Measurements from ENCODE around the gene NRG3. TPM values are rescaled to one million over a fixed set of nuclear protein-coding genes. Genes with fewer than 3 reads are reported as not detected.
A peak's percentile ranks its signal among the peaks of the same experiment; 100 is the strongest.

Gene NRG3
- total RNA-seq, 1 donor from 2014 or later, result 2.3 TPM

GRCh38 chr10:82221056-82221455 lies 346.1 kb downstream of the NRG3 start:
- Histone ChIP-seq H3K36me3 (no peaks in the 10 kb centered on the region), H3K27ac (no peak overlapping the region), H3K9me3 (no peaks in the 10 kb centered on the region), H3K4me1 (no peaks in the 10 kb centered on the region), H3K27me3 (no peaks in the 10 kb centered on the region), H3K4me3 (no peak overlapping the region)
- DNase-seq, result no peak
- ATAC-seq, result no peak
- intact Hi-C loops (cut with DNase I), result no loop called here
- no peak for TF ChIP-seq CTCF (IDR thresholded peaks at IDR 0.05)

GRCh38 chr10:82221601-82222149 lies 346.7 kb downstream of the NRG3 start:
- Histone ChIP-seq H3K27me3 (no peaks in the 10 kb centered on the region), H3K36me3 (no peaks in the 10 kb centered on the region), H3K4me1 (no peaks in the 10 kb centered on the region), H3K9me3 (no peaks in the 10 kb centered on the region), H3K27ac (no peak overlapping the region), H3K4me3 (no peak overlapping the region)
- TF ChIP-seq CTCF (IDR thresholded peaks at IDR 0.05), result peak; percentile 27
- ATAC-seq (peak; percentile 82), DNase-seq (no peak)
- intact Hi-C loops (cut with DNase I), result no loop called here

GRCh38 chr10:82228701-82229100 lies 353.7 kb downstream of the NRG3 start:
- H3K27ac ChIP-seq, result no peak overlapping the region
- DNase-seq (no peak), ATAC-seq (no peak)
- H3K27me3 ChIP-seq, result no peaks in the 10 kb centered on the region
- intact Hi-C loops (cut with DNase I), result no loop called here
- H3K4me1 ChIP-seq, result no peaks in the 10 kb centered on the region
- no peak overlapping the region for H3K4me3 ChIP-seq
- H3K36me3 ChIP-seq, result no peaks in the 10 kb centered on the region
- TF ChIP-seq CTCF (IDR thresholded peaks at IDR 0.05), result no peak
- no peaks in the 10 kb centered on the region for H3K9me3 ChIP-seq

- no peak for ATAC-seq
- H3K27me3 ChIP-seq, result no peaks in the 10 kb centered on the region
- H3K4me3 ChIP-seq, result no peak overlapping the region
- no peak overlapping the region for H3K27ac ChIP-seq
- no peak for TF ChIP-seq CTCF (IDR thresholded peaks at IDR 0.05)
- no peak for DNase-seq
- no peaks in the 10 kb centered on the region for H3K9me3 ChIP-seq
- no peaks in the 10 kb centered on the region for H3K36me3 ChIP-seq
- intact Hi-C loops (cut with DNase I), result no loop called here
- H3K4me1 ChIP-seq, result no peaks in the 10 kb centered on the region
Measured at GRCh38 chr10:82234173-82234572, 359.2 kb downstream of the NRG3 start.

- no peak overlapping the region for H3K4me3 ChIP-seq
- DNase-seq (no peak), ATAC-seq (peak; percentile 17)
- intact Hi-C loops (cut with DNase I), result no loop called here
- H3K27ac ChIP-seq, result no peak overlapping the region
- H3K36me3 ChIP-seq, result no peaks in the 10 kb centered on the region
- no peak for TF ChIP-seq CTCF (IDR thresholded peaks at IDR 0.05)
- H3K4me1 ChIP-seq, result no peaks in the 10 kb centered on the region
- H3K27me3 ChIP-seq, result no peaks in the 10 kb centered on the region
- H3K9me3 ChIP-seq, result no peaks in the 10 kb centered on the region
Measured at GRCh38 chr10:82236084-82236731, 361.2 kb downstream of the NRG3 start.

All from upper lobe of right lung (tissue), 1 donor.